HG02763 (cell line): ENCODE results near the gene SMURF1.

Experiments used
- ATAC-seq: cut with Tn5 transposase; IDR thresholded peaks from one replicate; pipeline ENCODE4 v1.9.1; 2021; ENCODE audit warnings: mild to moderate bottlenecking, moderate library complexity; ENCODE audit not compliant: unreplicated experiment

Gene SMURF1

DNA sequence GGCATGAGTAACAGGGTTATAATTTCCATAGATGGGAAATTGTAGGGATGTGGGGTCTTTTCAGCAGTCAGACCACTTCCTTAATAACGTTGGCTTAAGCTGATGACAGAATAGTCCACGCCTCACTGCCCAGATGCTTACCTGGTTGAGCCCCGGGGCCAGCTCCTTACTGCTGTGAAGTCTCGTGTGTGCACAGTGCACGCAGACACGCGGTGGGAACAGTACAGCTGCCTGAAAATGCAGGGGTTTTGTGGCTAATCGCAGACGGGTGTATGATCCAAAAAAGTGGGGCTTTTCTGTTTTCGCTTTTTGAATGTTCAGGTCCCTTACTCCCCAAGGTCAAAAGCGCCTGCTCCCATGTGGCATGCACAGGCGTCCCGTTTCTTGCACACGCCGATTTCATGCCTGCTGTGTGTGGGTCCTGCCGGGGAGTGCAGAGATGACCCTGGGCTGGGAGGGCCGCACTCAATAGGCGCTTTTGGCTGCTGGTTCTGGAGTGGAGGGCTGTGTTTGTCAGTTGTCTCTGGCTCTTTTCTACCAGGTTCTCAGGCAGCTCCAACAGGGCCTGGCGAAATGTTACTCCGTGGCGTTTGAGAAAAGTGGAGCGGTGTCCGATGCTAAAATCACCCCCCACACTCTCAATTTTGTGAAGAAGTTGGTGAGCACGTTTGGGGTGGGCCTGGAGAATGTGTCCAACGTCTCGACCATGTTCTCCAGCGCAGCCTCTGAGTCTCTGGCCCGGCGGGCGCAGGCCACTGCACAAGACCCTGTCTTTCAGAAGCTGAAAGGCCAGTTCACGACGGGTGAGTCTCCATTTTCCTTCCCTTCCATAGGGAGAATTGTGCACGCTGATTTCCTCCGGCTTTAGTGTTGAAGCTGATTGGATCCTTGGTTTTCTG lies 149.6 kb downstream of the SMURF1 start:
- no peak for ATAC-seq

DNA sequence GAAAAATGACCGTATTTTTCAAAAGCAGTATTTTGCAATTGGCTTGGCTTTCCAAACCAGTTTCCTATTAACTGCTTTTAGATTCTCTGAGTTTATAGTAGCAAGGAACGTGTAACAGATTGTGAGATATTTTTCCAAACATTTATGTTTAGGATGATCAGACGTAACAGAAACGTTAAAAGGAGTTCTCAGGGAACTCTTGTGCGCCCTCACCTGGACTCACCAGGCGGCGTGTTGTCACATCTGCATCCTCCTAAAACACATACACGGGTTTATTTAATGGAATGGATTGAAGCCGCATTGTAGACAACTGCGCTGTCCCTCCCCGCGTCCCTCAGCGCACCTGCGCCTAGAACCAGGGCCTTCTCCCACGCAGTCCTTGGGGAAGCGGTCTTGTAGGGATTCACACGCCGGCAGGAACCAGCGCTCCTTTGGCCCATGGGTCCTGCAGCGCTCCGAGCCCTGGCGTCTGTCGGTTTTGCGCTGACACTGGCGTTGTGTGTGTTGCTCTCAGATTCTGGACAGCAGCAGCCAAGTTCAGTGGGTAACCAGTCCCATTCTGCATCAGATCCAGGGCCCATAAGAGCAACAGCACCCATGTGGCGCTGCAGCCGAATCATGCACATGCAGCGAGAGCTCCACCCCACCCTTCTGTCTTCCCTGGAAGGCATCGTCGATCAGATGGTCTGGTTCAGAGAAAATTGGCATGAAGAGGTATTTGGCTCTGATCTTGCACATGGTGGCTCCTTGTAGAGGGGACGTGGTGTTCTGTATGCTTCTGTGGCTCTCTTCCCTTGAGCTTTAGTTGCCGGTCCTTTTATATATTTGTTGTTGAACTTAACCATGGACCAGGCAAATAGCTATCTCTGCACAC lies 150.6 kb downstream of the SMURF1 start:
- ATAC-seq, result no peak

DNA sequence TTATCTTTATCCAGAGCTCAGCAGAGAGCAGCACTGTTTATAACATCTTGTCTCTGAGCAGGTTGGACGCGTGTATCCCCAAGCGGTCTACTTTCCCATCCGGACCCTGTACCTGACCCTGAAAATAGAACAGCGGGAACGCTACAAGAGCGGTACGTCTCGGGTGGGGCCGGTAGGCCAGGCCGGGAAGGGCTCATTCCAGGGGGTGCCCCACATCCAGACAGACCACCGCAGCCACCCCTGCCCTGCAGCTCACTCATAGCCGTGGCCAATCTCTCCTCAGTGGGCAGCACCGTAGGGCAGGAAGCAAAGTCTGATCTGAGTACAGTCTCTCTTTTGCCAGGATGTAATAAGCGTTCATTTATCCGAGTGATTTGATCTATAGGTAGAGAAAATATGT lies 151.8 kb downstream of the SMURF1 start:
- no peak for ATAC-seq

DNA sequence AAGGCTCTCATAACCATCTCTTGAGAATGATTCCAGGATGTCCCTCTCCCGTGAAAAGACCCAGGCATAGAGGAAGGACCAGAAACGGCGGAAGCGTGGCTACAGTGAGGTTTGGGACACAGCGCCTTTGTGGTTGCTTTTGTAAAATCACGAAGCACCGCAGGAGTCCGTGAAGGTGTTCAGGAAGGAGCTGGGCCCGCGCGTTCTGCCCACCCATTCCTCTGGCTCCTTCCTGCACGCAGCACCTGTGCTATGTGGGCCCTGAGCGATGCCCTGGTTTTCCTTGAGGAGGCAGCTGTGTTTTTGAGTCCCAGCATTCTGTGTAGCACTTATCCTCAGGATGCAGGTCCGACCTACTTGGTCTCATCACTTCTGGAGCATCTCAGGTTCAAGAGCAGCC lies 152.8 kb downstream of the SMURF1 start:
- no peak for ATAC-seq

DNA sequence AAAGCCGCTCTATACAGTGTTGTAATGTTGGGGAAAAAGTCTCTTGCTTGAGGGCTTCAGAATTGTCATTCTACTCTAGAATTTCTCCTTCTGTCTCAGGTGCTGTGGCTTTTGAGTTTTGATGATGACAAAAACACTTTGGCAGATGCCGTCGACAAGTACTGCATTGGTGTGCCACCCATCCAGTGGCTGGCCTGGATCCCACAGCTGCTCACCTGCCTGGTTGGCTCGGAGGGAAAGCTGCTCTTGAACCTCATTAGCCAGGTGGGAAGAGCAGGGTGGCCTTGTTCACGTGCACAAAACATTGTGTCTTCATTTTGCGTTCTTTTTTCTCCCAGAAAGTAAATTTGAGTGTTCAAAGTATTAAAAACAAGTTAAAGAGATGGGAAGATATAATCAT lies 153.6 kb downstream of the SMURF1 start:
- ATAC-seq, result no peak

DNA sequence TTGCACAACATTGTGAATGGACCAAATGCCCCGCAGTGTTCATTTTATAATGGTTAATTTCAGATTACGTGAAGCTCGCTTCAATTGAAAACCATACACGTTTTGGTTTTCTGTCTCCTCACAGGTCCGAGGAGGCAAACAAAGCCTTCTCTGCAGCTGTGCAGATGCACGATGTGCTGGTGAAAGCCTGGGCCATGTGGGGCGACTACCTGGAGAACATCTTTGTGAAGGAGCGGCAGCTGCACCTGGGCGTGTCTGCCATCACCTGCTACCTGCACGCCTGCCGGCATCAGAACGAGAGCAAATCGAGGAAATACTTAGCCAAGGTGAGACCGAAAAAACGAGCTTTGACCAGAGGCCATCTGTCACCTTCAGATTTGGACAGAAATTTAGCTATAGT lies 155.3 kb downstream of the SMURF1 start:
- ATAC-seq, result no peak

DNA sequence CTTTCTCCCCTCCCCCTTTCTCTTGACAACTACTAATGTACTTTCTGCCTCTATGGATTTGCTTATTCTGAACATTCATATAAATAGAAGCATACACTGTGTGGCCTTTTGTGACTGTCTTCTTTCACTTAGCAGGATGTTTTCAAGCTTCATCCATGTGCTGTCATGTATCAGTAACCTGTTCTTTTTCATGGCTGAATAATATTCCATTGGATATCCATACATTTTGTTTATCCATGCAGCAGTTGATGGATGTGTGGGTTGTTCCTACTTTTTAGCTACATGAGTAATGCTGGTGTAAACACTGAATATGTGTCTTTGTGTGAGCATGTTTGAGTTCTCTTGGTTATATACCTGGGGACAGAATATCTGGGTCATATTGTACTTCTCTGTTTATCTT lies 158.0 kb downstream of the SMURF1 start:
- ATAC-seq, result no peak

DNA sequence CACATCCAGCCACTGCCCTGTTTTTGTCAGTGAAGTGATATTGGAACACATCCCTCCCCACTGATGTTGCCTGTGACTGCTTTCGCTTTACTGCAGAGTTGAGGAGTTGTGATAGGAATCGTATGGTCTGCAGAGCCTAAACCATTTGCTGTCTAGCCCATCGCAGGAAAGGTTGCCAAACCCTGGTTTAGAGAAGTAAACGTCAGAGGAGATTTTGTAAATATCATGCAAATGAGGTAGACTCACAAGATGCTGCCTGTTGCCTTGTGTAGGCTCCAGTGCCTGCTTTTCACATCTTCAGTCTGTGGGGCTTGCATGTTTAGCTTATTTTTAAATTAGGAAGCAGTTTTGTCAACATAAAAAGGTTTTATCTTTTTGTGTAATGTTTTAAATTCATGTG lies 158.5 kb downstream of the SMURF1 start:
- ATAC-seq, result no peak

DNA sequence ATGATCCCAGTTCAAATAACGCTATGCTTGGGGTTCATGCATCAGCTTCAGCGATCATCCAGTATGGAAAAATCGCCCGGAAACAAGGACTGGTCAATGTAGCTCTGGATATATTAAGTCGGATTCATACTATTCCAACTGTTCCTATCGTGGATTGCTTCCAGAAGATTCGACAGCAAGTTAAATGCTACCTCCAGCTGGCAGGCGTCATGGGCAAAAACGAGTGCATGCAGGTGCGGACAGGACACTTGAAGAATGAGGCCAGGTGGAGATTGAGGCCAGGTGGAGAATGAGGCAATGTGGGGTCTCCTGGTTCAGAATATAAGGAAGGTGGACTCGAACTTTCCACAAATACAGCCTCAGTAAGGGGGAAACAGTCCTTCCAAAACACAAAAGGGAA lies 159.8 kb downstream of the SMURF1 start:
- no peak for ATAC-seq

DNA sequence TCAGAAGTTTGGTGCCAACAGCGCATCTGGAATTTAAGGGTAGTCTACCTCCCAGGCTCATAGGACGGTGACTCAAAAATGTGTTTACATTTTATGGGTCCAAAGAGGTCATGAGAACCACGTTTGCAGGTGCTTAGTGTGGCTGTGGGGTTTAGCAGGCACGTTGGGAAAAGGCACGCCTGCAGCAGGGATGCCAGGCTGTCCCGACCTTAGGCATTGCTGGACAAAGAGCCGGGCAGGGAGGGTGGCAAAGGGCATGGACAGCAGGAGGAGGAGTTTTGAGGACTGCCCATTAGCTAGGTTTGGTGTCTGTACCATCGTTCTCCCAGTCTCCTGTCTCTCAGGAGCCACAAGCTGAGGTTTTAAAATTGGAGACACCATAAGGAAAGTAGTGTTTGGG lies 161.2 kb downstream of the SMURF1 start:
- no peak for ATAC-seq

DNA sequence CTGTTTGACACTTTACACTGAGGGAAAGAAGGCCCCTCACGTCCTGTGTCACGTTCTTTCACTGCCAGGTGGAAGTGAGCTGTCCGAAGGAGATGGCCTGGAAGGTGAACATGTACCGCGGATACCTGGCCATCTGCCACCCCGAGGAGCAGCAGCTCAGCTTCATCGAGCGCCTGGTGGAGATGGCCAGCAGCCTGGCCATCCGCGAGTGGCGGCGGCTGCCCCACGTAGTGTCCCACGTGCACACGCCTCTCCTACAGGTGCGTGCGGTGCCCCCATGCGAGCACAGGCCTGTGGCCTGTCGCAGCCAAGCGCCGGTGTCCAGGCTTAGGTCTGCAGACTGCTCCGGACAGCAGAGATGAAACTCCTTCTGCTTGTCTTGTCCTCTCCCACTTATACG lies 162.2 kb downstream of the SMURF1 start:
- ATAC-seq, result no peak

DNA sequence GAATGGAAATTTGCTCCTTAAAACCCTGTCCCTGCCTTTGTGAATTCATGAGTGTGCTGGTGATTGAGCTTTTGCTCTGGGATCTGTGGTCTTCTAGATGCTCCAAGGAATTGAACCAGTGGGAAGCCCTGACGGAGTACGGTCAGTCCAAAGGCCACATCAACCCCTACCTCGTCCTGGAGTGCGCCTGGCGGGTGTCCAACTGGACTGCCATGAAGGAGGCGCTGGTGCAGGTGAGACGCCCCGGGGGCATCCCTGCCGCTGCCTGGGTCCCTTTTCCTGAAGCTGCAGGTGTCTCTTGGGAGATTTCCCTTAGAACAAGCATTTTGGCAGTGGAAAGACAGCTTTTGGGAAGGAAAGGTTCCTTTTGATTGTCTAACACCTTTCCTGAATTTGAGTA lies 165.2 kb downstream of the SMURF1 start:
- no peak for ATAC-seq
